ENCODE results near the gene MED27. TPM values are rescaled to one million over a fixed set of nuclear protein-coding genes. Genes with fewer than 3 reads are reported as not detected.

MED27 gene
- total and polyA plus RNA-seq, 2 experiments from 2014 or later, result 21.4 to 41.1 TPM

DNA sequence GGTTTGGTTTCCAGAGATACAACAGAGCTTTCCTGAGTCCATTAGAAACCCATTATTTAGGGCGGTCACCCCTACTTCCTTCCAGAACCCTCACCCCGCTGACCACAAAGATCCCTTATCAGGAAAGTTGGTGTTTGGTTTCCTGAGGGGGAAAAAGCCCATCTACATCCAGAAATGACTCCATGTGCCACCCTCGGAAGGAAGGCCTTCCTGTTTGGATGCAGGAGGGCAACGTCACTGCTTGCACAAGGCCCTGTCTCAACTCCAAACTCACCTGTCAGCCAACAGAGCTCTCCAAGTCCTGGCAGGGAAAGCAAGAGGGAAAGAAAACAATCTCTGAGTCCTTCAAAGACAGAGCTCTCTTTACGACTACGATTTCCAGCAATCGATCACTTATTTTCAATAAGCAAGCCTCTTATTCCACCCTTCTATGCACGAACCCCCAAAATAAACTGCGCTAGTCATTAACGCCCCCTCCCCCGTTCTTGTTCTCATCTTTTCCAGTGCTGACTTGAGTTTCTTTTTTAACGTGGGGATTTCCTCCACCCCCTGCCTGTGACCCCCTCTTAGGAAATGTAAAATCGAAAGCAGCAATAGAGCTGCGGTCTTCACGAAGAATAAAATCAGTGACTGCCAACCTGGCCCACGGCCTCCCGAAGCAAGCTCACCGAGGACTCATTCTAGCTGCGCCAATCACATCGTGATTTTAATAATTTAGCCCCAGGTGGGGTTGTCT lies 46.4 kb upstream of the MED27 start:
- no peak overlapping the region for H3K9ac ChIP-seq
- no peaks in the 10 kb centered on the region for H3K79me2 ChIP-seq (ENCODE audit: insufficient read depth)
- DNase-seq, result no peak
- in situ Hi-C loops (cut with MboI), result no loop called here
- 46 to 50% methylated on average over 20 of the region's 20 CpGs for WGBS, 2 experiments (ENCODE audit: low coverage in 1 of 2, low lambda C conversion rate in 2 of 2, missing lambda C conversion rate in 2 of 2)
- no peaks in the 10 kb centered on the region for H3F3A ChIP-seq (ENCODE audit: insufficient read depth)
- H3K27ac ChIP-seq, result no peak overlapping the region
- no peak overlapping the region for H3K4me2 ChIP-seq (ENCODE audit: unreplicated experiment)
- no peaks in the 10 kb centered on the region for H3K9me3 ChIP-seq (ENCODE audit: low read depth)
- no peaks in the 10 kb centered on the region for H3K4me1 ChIP-seq (ENCODE audit: insufficient read depth)
- H3K9me2 ChIP-seq (ENCODE audit: insufficient read depth), result no peaks in the 10 kb centered on the region
- TF ChIP-seq EZH2phosphoT487 (IDR thresholded peaks at IDR 0.05; ENCODE audit: insufficient read depth, low read depth), result no peak
- TF ChIP-seq EZH2 (IDR thresholded peaks at IDR 0.05; ENCODE audit: insufficient read depth, poor library complexity, severe bottlenecking), result no peak
- H4K20me1 ChIP-seq (ENCODE audit: insufficient read depth), result no peaks in the 10 kb centered on the region
- no peak overlapping the region for H2AFZ ChIP-seq
- H3K27me3 ChIP-seq (replicated peaks; ENCODE audit: insufficient read depth), result peaks cover 88% of the 10 kb centered on the region
- H3K4me3 ChIP-seq, result no peak overlapping the region
- no peaks in the 10 kb centered on the region for H3K36me3 ChIP-seq (ENCODE audit: low read depth)

DNA sequence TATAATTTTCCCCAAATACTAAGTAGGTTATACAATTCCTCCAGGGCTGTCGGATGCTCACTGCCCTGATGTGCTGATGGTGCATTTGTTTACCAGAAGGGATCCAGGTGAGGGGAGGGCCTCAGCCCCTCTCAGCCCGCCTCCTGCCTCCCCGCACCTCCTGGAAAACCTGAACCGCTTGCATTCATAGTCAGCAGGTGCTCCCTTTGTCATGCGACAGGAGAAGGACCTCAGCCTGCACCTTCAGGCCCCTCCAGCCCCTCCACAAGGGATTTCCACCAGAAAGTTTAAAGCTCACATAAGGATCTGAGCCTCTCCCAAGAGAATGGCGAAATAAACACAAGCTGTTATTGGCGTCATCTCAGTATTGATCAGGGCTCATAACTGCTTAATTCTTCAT lies 45.7 kb upstream of the MED27 start:
- in situ Hi-C loops (cut with MboI), result no loop called here

GRCh38 chr9:132124800-132125199 lies 45.1 kb upstream of the MED27 start:
- in situ Hi-C loops (cut with MboI), result no loop called here
- no peaks in the 10 kb centered on the region for H4K20me1 ChIP-seq (ENCODE audit: insufficient read depth)
- H3F3A ChIP-seq (ENCODE audit: insufficient read depth), result no peaks in the 10 kb centered on the region
- TF ChIP-seq EZH2 (IDR thresholded peaks at IDR 0.05; ENCODE audit: insufficient read depth, poor library complexity, severe bottlenecking) (no peak), EZH2phosphoT487 (IDR thresholded peaks at IDR 0.05; ENCODE audit: insufficient read depth, low read depth) (no peak)
- H3K27me3 ChIP-seq (replicated peaks; ENCODE audit: insufficient read depth), result peaks cover 91% of the 10 kb centered on the region
- 31 to 45% methylated on average over 6 of the region's 6 CpGs for WGBS, 2 experiments (ENCODE audit: low coverage in 1 of 2, low lambda C conversion rate in 2 of 2, missing lambda C conversion rate in 2 of 2)
- H3K36me3 ChIP-seq (ENCODE audit: low read depth), result no peaks in the 10 kb centered on the region
- no peak overlapping the region for H2AFZ ChIP-seq
- DNase-seq, result no peak
- no peaks in the 10 kb centered on the region for H3K9me3 ChIP-seq (ENCODE audit: low read depth)
- H3K9ac ChIP-seq, result no peak overlapping the region
- no peaks in the 10 kb centered on the region for H3K9me2 ChIP-seq (ENCODE audit: insufficient read depth)
- H3K4me2 ChIP-seq (ENCODE audit: unreplicated experiment), result no peak overlapping the region
- no peak overlapping the region for H3K4me3 ChIP-seq
- no peaks in the 10 kb centered on the region for H3K4me1 ChIP-seq (ENCODE audit: insufficient read depth)
- H3K27ac ChIP-seq, result no peak overlapping the region
- H3K79me2 ChIP-seq (ENCODE audit: insufficient read depth), result no peaks in the 10 kb centered on the region

More for the DNA sequence above, 45.7 kb upstream of the MED27 start:
- Histone ChIP-seq H3K4me2 (ENCODE audit: unreplicated experiment) (no peak overlapping the region), H3K36me3 (ENCODE audit: low read depth) (no peaks in the 10 kb centered on the region), H3K9me3 (ENCODE audit: low read depth) (no peaks in the 10 kb centered on the region), H3K9me2 (ENCODE audit: insufficient read depth) (no peaks in the 10 kb centered on the region), H3K27ac (no peak overlapping the region), H2AFZ (no peak overlapping the region), H3K79me2 (ENCODE audit: insufficient read depth) (no peaks in the 10 kb centered on the region), H3K9ac (no peak overlapping the region), H4K20me1 (ENCODE audit: insufficient read depth) (no peaks in the 10 kb centered on the region), H3K27me3 (replicated peaks; ENCODE audit: insufficient read depth) (peaks cover 88% of the 10 kb centered on the region), H3F3A (ENCODE audit: insufficient read depth) (no peaks in the 10 kb centered on the region), H3K4me3 (no peak overlapping the region), H3K4me1 (ENCODE audit: insufficient read depth) (no peaks in the 10 kb centered on the region)
- no peak for DNase-seq
- 18 to 23% methylated on average over 7 of the region's 7 CpGs for WGBS, 2 experiments (ENCODE audit: low coverage in 1 of 2, low lambda C conversion rate in 2 of 2, missing lambda C conversion rate in 2 of 2)
- TF ChIP-seq EZH2 (IDR thresholded peaks at IDR 0.05; ENCODE audit: insufficient read depth, poor library complexity, severe bottlenecking), result no peak
- no peak for TF ChIP-seq EZH2phosphoT487 (IDR thresholded peaks at IDR 0.05; ENCODE audit: insufficient read depth, low read depth)

GRCh38 chr9:132121021-132121420 lies 41.4 kb upstream of the MED27 start:
- Histone ChIP-seq H3K27me3 (replicated peaks; ENCODE audit: insufficient read depth) (peaks cover 64% of the 10 kb centered on the region), H3K4me1 (ENCODE audit: insufficient read depth) (no peaks in the 10 kb centered on the region), H2AFZ (no peak overlapping the region), H3K4me3 (no peak overlapping the region), H3K4me2 (ENCODE audit: unreplicated experiment) (no peak overlapping the region), H3F3A (ENCODE audit: insufficient read depth) (no peaks in the 10 kb centered on the region), H4K20me1 (ENCODE audit: insufficient read depth) (no peaks in the 10 kb centered on the region), H3K9me3 (ENCODE audit: low read depth) (no peaks in the 10 kb centered on the region), H3K27ac (no peak overlapping the region), H3K36me3 (ENCODE audit: low read depth) (no peaks in the 10 kb centered on the region), H3K9ac (no peak overlapping the region), H3K9me2 (ENCODE audit: insufficient read depth) (no peaks in the 10 kb centered on the region), H3K79me2 (ENCODE audit: insufficient read depth) (no peaks in the 10 kb centered on the region)
- 69 to 71% methylated on average over 2 of the region's 2 CpGs for WGBS, 2 experiments (ENCODE audit: low coverage in 1 of 2, low lambda C conversion rate in 2 of 2, missing lambda C conversion rate in 2 of 2)
- in situ Hi-C loops (cut with MboI), result no loop called here
- no peak for TF ChIP-seq EZH2 (IDR thresholded peaks at IDR 0.05; ENCODE audit: insufficient read depth, poor library complexity, severe bottlenecking)
- TF ChIP-seq EZH2phosphoT487 (IDR thresholded peaks at IDR 0.05; ENCODE audit: insufficient read depth, low read depth), result no peak
- no peak for DNase-seq
